ENCODE results near the gene ZC3H12D. TPM values are rescaled to one million over a fixed set of nuclear protein-coding genes. Genes with fewer than 3 reads are reported as not detected.

The ZC3H12D gene
- total RNA-seq, 6 experiments from 2014 or later, result 0.05 to 0.16 (median 0.10) TPM; not detected in 2

DNA sequence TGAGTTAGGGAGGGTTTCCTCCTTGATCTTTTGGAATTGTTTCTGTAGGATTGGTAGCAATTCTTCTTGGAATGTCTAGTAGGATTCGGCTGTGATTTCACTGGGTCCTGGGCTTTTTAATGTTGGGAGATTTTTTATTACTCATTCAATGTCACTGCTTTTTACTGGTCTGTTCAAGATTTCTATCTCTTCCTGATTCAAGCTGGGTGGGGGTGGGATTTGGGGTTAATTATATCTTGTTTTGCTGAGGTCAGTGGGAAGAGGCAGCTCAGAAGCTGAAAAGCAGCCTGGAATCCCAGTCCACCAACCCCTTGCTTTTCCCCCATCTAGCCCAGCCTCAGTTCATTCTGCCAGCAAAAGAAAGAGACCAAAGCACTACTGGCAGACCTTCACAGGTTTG is 45.2 kb downstream of the ZC3H12D start:
- peaks cover 6% of the 10 kb centered on the region; the same call in 1 of the 2 replicates for H3K27me3 Mint-ChIP-seq (ENCODE audit: insufficient read depth)
- no peak for DNase-seq

DNA sequence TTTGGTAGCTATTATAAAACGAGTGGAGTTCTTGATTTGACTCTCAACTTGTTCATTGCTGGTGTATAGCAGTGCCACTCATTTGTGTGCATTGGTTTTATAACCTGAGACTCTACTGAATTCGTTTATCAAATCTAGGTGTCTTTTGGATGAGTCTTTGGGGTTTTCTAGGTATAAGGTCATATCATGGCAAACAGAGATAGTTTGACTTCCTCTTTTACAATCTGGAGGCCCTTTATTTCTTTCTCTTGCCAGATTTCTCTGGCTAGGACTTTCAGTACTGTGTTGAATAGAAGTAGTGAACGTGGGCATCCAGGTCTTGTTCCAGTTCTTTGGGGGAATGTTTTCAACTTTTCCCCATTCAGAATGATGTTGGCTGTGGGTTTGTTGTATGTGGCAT is 46.0 kb downstream of the ZC3H12D start:
- TF ChIP-seq, protein P1, sequence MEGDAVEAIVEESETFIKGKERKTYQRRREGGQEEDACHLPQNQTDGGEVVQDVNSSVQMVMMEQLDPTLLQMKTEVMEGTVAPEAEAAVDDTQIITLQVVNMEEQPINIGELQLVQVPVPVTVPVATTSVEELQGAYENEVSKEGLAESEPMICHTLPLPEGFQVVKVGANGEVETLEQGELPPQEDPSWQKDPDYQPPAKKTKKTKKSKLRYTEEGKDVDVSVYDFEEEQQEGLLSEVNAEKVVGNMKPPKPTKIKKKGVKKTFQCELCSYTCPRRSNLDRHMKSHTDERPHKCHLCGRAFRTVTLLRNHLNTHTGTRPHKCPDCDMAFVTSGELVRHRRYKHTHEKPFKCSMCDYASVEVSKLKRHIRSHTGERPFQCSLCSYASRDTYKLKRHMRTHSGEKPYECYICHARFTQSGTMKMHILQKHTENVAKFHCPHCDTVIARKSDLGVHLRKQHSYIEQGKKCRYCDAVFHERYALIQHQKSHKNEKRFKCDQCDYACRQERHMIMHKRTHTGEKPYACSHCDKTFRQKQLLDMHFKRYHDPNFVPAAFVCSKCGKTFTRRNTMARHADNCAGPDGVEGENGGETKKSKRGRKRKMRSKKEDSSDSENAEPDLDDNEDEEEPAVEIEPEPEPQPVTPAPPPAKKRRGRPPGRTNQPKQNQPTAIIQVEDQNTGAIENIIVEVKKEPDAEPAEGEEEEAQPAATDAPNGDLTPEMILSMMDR (IDR thresholded peaks at IDR 0.05), result no peak
- Mint-ChIP-seq H3K4me3 (no peak overlapping the region), H3K4me1 (ENCODE audit: low read depth) (peaks cover 33% of the 10 kb centered on the region), H3K27me3 (ENCODE audit: insufficient read depth) (peaks cover 11% of the 10 kb centered on the region), H3K9me3 (no peaks in the 10 kb centered on the region), H3K27ac (no peak overlapping the region), H3K36me3 (ENCODE audit: low read depth) (no peaks in the 10 kb centered on the region)
- no peak for DNase-seq

More for the DNA sequence above, 45.2 kb downstream of the ZC3H12D start:
- TF ChIP-seq, protein P1 (IDR thresholded peaks at IDR 0.05), result no peak
- H3K4me3 Mint-ChIP-seq, result no peak overlapping the region
- no peak overlapping the region for H3K27ac Mint-ChIP-seq
- no peaks in the 10 kb centered on the region for H3K9me3 Mint-ChIP-seq
- no peaks in the 10 kb centered on the region for H3K36me3 Mint-ChIP-seq (ENCODE audit: low read depth)
- peaks cover 35% of the 10 kb centered on the region for H3K4me1 Mint-ChIP-seq (ENCODE audit: low read depth)

DNA sequence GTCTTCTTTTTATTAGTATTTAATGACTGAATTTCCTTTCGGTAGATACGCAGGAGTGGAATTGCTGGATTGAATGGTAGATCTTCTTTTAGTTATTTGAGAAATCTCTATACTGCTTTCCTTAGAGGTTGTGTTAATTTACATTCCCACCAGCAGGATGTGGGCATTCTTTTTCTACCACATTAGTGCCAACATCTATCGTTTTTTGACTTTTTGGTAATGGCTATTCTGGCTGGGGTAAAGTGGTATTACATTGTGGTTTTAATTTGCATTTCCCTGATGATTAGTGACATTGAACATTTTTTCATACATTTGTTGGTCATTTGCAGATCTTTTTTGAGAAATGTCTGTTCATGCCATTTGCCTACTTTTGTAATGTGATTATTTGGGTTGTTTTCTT is 47.6 kb downstream of the ZC3H12D start:
- H3K27ac Mint-ChIP-seq, result no peak overlapping the region
- TF ChIP-seq, protein P1 (IDR thresholded peaks at IDR 0.05), result peak; percentile 29; the same call in 1 of the 2 replicates
- H3K36me3 Mint-ChIP-seq (ENCODE audit: low read depth), result no peaks in the 10 kb centered on the region
- no peak overlapping the region for H3K4me3 Mint-ChIP-seq
- H3K9me3 Mint-ChIP-seq, result no peaks in the 10 kb centered on the region
- peaks cover 6% of the 10 kb centered on the region; the same call in 1 of the 2 replicates for H3K27me3 Mint-ChIP-seq (ENCODE audit: insufficient read depth)
- DNase-seq, result no peak
- peaks cover 28% of the 10 kb centered on the region for H3K4me1 Mint-ChIP-seq (ENCODE audit: low read depth)

DNA sequence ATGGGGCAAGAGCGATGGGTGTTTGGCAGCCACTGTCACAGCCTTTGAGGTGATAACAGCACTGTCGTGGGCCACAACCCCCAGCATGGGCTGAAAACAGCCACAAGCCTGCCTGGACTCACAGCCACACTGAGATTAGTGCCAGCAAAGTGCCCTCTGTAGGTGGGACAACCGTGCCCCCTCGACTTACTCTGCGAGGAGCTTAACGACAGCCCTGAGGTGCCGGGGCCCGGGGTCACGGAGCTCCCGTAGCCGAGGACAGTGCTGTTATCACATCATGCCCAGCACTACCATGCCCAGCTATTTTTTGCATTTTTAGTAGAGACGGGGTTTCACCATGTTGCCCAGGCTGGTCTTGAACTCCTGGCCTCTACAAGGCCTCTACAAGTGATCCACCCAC is 48.2 kb downstream of the ZC3H12D start:
- H3K4me1 Mint-ChIP-seq (ENCODE audit: low read depth), result peaks cover 34% of the 10 kb centered on the region
- no peak overlapping the region for H3K27ac Mint-ChIP-seq
- DNase-seq, result no peak
- H3K9me3 Mint-ChIP-seq, result no peaks in the 10 kb centered on the region
- no peak overlapping the region for H3K4me3 Mint-ChIP-seq
- TF ChIP-seq, protein P1 (IDR thresholded peaks at IDR 0.05), result no peak
- H3K27me3 Mint-ChIP-seq (ENCODE audit: insufficient read depth), result peaks cover 6% of the 10 kb centered on the region; the same call in 1 of the 2 replicates
- no peaks in the 10 kb centered on the region for H3K36me3 Mint-ChIP-seq (ENCODE audit: low read depth)

DNA sequence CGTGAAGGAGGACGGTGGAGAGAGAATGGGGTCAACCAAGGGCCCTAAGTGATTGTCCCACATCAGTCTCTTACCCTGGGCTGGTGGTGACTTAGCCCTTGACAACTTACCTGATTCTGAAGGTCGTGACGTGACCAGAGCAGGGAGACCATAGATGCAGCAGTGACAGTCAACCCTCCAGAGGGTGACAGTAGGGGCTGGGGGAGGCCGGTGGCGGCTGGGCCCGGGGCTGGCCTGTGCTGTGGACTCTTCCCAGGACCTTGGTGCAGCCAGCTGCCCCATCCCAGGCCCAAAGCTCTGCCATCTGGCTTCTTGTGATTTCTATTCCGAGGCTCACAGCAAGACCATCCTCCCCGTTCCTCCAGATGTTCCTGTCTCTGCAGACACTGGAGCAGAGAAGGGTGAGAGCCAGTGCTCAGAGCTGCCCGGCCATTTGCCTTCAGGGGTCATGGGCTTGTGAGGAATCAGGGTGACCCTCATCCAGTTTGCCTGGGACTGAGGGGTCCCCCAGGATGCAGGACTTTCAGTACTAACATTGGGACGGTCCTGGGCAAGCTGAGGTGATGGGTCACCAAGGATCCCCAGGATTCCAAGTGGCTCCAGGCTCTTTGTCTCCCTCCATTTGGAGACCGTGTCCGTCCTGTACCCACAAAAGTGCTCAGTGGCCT is 48.8 kb downstream of the ZC3H12D start:
- Mint-ChIP-seq H3K27ac (no peak overlapping the region), H3K27me3 (ENCODE audit: insufficient read depth) (peaks cover 6% of the 10 kb centered on the region; the same call in 1 of the 2 replicates), H3K4me3 (no peak overlapping the region), H3K4me1 (ENCODE audit: low read depth) (peaks cover 30% of the 10 kb centered on the region), H3K36me3 (ENCODE audit: low read depth) (no peaks in the 10 kb centered on the region), H3K9me3 (no peaks in the 10 kb centered on the region)
- DNase-seq, result no peak
- TF ChIP-seq, protein P1 (IDR thresholded peaks at IDR 0.05), result no peak
